HEK293 (cell line): ENCODE results near the gene S100A2.

Source experiments
- BCL11A ChIP-seq: fragments of 450-650 bp; formaldehyde crosslinking; IDR thresholded peaks from 2 replicates; pipeline ENCODE4 v1.5.1; 2016; ENCODE audit warnings: low read depth, missing biosample characterization, missing genetic modification characterization
- EGR2 ChIP-seq: fragments of 450-650 bp; formaldehyde crosslinking; IDR thresholded peaks from 2 replicates; pipeline ENCODE4 v1.5.1; 2016; ENCODE audit warnings: low read depth, missing biosample characterization, missing genetic modification characterization
- GLI4 ChIP-seq: fragments of 450-650 bp; formaldehyde crosslinking; IDR thresholded peaks from 2 replicates; pipeline ENCODE4 v1.5.1; 2016; ENCODE audit warnings: missing biosample characterization, missing genetic modification characterization
- KLF7 ChIP-seq: fragments of 450-650 bp; formaldehyde crosslinking; IDR thresholded peaks from 2 replicates; pipeline ENCODE4 v1.5.1; 2016; ENCODE audit warnings: missing biosample characterization, missing genetic modification characterization, borderline replicate concordance
- MZF1 ChIP-seq: fragments of 450-650 bp; formaldehyde crosslinking; IDR thresholded peaks from 2 replicates; pipeline ENCODE4 v1.5.1; 2017; ENCODE audit warnings: missing biosample characterization, missing genetic modification characterization, borderline replicate concordance
- SP3 ChIP-seq: fragments of 450-650 bp; formaldehyde crosslinking; IDR thresholded peaks from 2 replicates; pipeline ENCODE4 v1.5.1; 2016; ENCODE audit warnings: missing biosample characterization, missing genetic modification characterization
- ZBTB20 ChIP-seq: fragments of 450-650 bp; formaldehyde crosslinking; IDR thresholded peaks from 2 replicates; pipeline ENCODE4 v1.5.1; 2016; ENCODE audit warnings: missing biosample characterization, missing genetic modification characterization
- ZNF184 ChIP-seq: fragments of 450-650 bp; IDR thresholded peaks from 2 replicates; pipeline ENCODE4 v1.5.1; 2018; ENCODE audit warnings: missing biosample characterization, mild to moderate bottlenecking, missing genetic modification characterization
- ZNF19 ChIP-seq: fragments of 450-650 bp; formaldehyde crosslinking; IDR thresholded peaks from 2 replicates; pipeline ENCODE4; 2016; ENCODE audit warnings: missing biosample characterization, missing genetic modification characterization, low read depth
- ZNF248 ChIP-seq: fragments of 450-650 bp; formaldehyde crosslinking; IDR thresholded peaks from 2 replicates; pipeline ENCODE4 v1.5.1; 2017; ENCODE audit warnings: missing biosample characterization, missing genetic modification characterization
- ZNF292 ChIP-seq: fragments of 450-650 bp; formaldehyde crosslinking; IDR thresholded peaks from 2 replicates; pipeline ENCODE4 v1.5.1; 2016; ENCODE audit warnings: low read depth, missing biosample characterization, missing genetic modification characterization, borderline replicate concordance
- ZNF350 ChIP-seq: fragments of 450-650 bp; formaldehyde crosslinking; IDR thresholded peaks from 2 replicates; pipeline ENCODE4 v1.5.0; 2017; ENCODE audit warnings: missing biosample characterization, mild to moderate bottlenecking, missing genetic modification characterization
- ZNF354C ChIP-seq: fragments of 450-650 bp; formaldehyde crosslinking; IDR thresholded peaks from 2 replicates; pipeline ENCODE4 v1.5.1; 2016; ENCODE audit warnings: missing biosample characterization, missing genetic modification characterization, low read depth, borderline replicate concordance
- ZNF521 ChIP-seq: fragments of 450-650 bp; formaldehyde crosslinking; IDR thresholded peaks from 2 replicates; pipeline ENCODE4 v1.5.1; 2017; ENCODE audit warnings: missing biosample characterization, mild to moderate bottlenecking, missing genetic modification characterization
- ZNF530 ChIP-seq: fragments of 450-650 bp; formaldehyde crosslinking; IDR thresholded peaks from 2 replicates; pipeline ENCODE4 v1.5.1; 2016; ENCODE audit warnings: low read depth, missing biosample characterization, missing genetic modification characterization
- ZNF571 ChIP-seq: fragments of 450-650 bp; formaldehyde crosslinking; IDR thresholded peaks from 2 replicates; pipeline ENCODE4 v1.5.0; 2017; ENCODE audit warnings: missing biosample characterization, missing genetic modification characterization
- ZNF610 ChIP-seq: fragments of 450-650 bp; formaldehyde crosslinking; IDR thresholded peaks from 2 replicates; pipeline ENCODE4 v1.5.1; 2016; ENCODE audit warnings: missing biosample characterization, missing genetic modification characterization, borderline replicate concordance
- ZNF624 ChIP-seq: fragments of 450-650 bp; formaldehyde crosslinking; IDR thresholded peaks from 2 replicates; pipeline ENCODE4 v1.5.1; 2017; ENCODE audit warnings: missing biosample characterization, missing genetic modification characterization
- ZNF629 ChIP-seq: fragments of 450-650 bp; formaldehyde crosslinking; IDR thresholded peaks from 2 replicates; pipeline ENCODE4 v1.5.1; 2017; ENCODE audit warnings: missing biosample characterization, missing genetic modification characterization
- ZNF664 ChIP-seq: fragments of 450-650 bp; formaldehyde crosslinking; IDR thresholded peaks from 2 replicates; pipeline ENCODE4 v1.5.1; 2016; ENCODE audit warnings: missing biosample characterization, missing genetic modification characterization
- ZNF837 ChIP-seq: fragments of 450-650 bp; formaldehyde crosslinking; IDR thresholded peaks from 2 replicates; pipeline ENCODE4 v1.5.1; 2016; ENCODE audit warnings: missing biosample characterization, missing genetic modification characterization
- ZNF843 ChIP-seq: fragments of 450-650 bp; formaldehyde crosslinking; IDR thresholded peaks from 2 replicates; pipeline ENCODE4 v1.5.1; 2016; ENCODE audit warnings: missing biosample characterization, missing genetic modification characterization
- TF ChIP-seq, protein P1 (sequence below): fragments of 450-650 bp; formaldehyde crosslinking; IDR thresholded peaks from 2 replicates; pipeline ENCODE4 v1.5.1; 2017; ENCODE audit warnings: missing biosample characterization, missing genetic modification characterization
- TF ChIP-seq, protein P2 (sequence below): fragments of 450-650 bp; formaldehyde crosslinking; IDR thresholded peaks from 2 replicates; pipeline ENCODE4 v1.5.1; 2016; ENCODE audit warnings: missing biosample characterization, missing genetic modification characterization, borderline replicate concordance
- TF ChIP-seq, protein P3 (sequence below): fragments of 450-650 bp; formaldehyde crosslinking; IDR thresholded peaks from 2 replicates; pipeline ENCODE4 v1.5.1; 2017; ENCODE audit warnings: missing biosample characterization, mild to moderate bottlenecking, missing genetic modification characterization, moderate library complexity
- TF ChIP-seq, protein P4 (sequence below): fragments of 450-650 bp; formaldehyde crosslinking; conservative IDR thresholded peaks from 2 replicates; pipeline ENCODE4 v1.5.1; 2016; ENCODE audit warnings: low read depth, missing biosample characterization, missing genetic modification characterization
- TF ChIP-seq, protein P5 (sequence below): fragments of 450-650 bp; formaldehyde crosslinking; IDR thresholded peaks from 2 replicates; pipeline ENCODE4 v1.5.1; 2017; ENCODE audit warnings: missing biosample characterization, missing genetic modification characterization

Gene S100A2

DNA sequence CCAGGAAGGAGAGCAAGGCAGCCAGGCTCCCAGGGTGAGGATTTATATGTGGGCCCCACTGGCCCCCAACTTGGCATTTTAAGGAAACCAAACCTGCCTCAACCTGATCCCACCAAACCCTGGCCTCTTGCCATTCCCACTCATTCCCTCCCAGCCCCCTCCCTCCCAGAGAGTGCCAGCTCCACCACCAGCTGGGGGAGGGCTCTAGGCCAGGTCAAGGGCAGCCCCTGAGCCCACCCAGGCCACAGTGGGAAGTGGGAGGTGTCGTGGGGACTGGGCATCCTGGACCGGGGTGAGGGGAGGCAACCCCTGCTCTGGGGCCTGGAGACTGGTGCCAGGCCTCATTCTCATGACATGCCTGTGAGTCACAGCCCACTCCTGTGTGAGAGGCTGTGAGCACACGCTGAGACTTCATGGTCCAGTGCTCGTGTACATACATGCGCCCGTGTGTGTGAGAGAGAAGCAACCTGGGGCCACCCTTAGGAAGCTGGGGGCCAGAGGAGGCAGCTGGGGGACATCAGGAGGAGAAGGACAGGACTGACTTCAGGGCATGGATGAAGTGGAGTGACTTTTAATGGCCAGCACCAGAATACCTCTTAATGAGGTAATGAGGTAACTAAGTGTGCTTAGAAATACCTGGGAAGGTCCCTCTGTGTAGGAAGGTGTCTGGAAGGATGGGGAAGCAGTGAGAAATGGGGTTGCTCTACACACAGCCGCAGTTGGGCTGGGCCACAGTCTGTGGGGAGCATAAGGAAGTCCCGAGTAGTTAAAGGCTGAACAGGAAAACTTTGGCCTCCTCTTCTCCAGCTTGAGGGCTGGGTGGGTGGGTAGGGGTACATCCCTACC is at the start of gene S100A2 (continued):
- TF ChIP-seq MZF1 (tag by site-specific recombination), result no peak
- TF ChIP-seq ZNF664 (tag by site-specific recombination), result no peak
- no peak for TF ChIP-seq ZNF843 (tag by site-specific recombination)
- no peak for TF ChIP-seq ZNF624 (tag by site-specific recombination)
- TF ChIP-seq ZNF19, result no peak
- no peak for TF ChIP-seq ZNF521 (tag by site-specific recombination)
- TF ChIP-seq GLI4 (tag by site-specific recombination), result no peak
- TF ChIP-seq ZNF354C (tag by site-specific recombination), result no peak
- TF ChIP-seq, protein P1, sequence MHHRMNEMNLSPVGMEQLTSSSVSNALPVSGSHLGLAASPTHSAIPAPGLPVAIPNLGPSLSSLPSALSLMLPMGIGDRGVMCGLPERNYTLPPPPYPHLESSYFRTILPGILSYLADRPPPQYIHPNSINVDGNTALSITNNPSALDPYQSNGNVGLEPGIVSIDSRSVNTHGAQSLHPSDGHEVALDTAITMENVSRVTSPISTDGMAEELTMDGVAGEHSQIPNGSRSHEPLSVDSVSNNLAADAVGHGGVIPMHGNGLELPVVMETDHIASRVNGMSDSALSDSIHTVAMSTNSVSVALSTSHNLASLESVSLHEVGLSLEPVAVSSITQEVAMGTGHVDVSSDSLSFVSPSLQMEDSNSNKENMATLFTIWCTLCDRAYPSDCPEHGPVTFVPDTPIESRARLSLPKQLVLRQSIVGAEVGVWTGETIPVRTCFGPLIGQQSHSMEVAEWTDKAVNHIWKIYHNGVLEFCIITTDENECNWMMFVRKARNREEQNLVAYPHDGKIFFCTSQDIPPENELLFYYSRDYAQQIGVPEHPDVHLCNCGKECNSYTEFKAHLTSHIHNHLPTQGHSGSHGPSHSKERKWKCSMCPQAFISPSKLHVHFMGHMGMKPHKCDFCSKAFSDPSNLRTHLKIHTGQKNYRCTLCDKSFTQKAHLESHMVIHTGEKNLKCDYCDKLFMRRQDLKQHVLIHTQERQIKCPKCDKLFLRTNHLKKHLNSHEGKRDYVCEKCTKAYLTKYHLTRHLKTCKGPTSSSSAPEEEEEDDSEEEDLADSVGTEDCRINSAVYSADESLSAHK (tag by site-specific recombination), result no peak
- TF ChIP-seq, protein P2, sequence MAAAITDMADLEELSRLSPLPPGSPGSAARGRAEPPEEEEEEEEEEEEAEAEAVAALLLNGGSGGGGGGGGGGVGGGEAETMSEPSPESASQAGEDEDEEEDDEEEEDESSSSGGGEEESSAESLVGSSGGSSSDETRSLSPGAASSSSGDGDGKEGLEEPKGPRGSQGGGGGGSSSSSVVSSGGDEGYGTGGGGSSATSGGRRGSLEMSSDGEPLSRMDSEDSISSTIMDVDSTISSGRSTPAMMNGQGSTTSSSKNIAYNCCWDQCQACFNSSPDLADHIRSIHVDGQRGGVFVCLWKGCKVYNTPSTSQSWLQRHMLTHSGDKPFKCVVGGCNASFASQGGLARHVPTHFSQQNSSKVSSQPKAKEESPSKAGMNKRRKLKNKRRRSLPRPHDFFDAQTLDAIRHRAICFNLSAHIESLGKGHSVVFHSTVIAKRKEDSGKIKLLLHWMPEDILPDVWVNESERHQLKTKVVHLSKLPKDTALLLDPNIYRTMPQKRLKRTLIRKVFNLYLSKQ (tag by site-specific recombination), result no peak
- TF ChIP-seq, protein P3, sequence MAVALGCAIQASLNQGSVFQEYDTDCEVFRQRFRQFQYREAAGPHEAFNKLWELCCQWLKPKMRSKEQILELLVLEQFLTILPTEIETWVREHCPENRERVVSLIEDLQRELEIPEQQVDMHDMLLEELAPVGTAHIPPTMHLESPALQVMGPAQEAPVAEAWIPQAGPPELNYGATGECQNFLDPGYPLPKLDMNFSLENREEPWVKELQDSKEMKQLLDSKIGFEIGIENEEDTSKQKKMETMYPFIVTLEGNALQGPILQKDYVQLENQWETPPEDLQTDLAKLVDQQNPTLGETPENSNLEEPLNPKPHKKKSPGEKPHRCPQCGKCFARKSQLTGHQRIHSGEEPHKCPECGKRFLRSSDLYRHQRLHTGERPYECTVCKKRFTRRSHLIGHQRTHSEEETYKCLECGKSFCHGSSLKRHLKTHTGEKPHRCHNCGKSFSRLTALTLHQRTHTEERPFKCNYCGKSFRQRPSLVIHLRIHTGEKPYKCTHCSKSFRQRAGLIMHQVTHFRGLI (tag by site-specific recombination), result no peak
- TF ChIP-seq ZNF629, result peak; percentile 52; the same call in 1 of the 2 replicates
- TF ChIP-seq ZNF610 (tag by site-specific recombination), result no peak
- TF ChIP-seq ZNF530 (tag by site-specific recombination), result no peak
- no peak for TF ChIP-seq ZNF837 (tag by site-specific recombination)
- no peak for TF ChIP-seq BCL11A (tag by site-specific recombination)
- no peak for TF ChIP-seq ZNF350
- TF ChIP-seq SP3 (tag by site-specific recombination), result peak; percentile 66
- TF ChIP-seq KLF7, result no peak
- TF ChIP-seq ZNF292 (tag by site-specific recombination), result no peak
- TF ChIP-seq ZNF248 (tag by site-specific recombination), result no peak
- no peak for TF ChIP-seq ZNF184 (tag by site-specific recombination)
- TF ChIP-seq, protein P4, sequence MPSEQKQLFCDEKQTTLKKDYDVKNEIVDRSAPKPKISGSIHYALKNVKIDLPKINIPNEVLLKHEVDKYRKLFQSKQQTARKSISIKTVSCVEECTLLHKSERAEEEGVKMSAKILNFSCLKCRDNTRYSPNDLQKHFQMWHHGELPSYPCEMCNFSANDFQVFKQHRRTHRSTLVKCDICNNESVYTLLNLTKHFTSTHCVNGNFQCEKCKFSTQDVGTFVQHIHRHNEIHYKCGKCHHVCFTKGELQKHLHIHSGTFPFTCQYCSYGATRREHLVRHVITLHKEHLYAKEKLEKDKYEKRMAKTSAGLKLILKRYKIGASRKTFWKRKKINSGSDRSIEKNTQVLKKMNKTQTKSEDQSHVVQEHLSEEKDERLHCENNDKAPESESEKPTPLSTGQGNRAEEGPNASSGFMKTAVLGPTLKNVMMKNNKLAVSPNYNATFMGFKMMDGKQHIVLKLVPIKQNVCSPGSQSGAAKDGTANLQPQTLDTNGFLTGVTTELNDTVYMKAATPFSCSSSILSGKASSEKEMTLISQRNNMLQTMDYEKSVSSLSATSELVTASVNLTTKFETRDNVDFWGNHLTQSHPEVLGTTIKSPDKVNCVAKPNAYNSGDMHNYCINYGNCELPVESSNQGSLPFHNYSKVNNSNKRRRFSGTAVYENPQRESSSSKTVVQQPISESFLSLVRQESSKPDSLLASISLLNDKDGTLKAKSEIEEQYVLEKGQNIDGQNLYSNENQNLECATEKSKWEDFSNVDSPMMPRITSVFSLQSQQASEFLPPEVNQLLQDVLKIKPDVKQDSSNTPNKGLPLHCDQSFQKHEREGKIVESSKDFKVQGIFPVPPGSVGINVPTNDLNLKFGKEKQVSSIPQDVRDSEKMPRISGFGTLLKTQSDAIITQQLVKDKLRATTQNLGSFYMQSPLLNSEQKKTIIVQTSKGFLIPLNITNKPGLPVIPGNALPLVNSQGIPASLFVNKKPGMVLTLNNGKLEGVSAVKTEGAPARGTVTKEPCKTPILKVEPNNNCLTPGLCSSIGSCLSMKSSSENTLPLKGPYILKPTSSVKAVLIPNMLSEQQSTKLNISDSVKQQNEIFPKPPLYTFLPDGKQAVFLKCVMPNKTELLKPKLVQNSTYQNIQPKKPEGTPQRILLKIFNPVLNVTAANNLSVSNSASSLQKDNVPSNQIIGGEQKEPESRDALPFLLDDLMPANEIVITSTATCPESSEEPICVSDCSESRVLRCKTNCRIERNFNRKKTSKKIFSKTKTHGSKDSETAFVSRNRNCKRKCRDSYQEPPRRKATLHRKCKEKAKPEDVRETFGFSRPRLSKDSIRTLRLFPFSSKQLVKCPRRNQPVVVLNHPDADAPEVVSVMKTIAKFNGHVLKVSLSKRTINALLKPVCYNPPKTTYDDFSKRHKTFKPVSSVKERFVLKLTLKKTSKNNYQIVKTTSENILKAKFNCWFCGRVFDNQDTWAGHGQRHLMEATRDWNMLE (tag by site-specific recombination), result no peak
- TF ChIP-seq, protein P5, sequence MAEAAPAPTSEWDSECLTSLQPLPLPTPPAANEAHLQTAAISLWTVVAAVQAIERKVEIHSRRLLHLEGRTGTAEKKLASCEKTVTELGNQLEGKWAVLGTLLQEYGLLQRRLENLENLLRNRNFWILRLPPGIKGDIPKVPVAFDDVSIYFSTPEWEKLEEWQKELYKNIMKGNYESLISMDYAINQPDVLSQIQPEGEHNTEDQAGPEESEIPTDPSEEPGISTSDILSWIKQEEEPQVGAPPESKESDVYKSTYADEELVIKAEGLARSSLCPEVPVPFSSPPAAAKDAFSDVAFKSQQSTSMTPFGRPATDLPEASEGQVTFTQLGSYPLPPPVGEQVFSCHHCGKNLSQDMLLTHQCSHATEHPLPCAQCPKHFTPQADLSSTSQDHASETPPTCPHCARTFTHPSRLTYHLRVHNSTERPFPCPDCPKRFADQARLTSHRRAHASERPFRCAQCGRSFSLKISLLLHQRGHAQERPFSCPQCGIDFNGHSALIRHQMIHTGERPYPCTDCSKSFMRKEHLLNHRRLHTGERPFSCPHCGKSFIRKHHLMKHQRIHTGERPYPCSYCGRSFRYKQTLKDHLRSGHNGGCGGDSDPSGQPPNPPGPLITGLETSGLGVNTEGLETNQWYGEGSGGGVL (tag by site-specific recombination), result peak; percentile 88
- peak; percentile 32 for TF ChIP-seq ZBTB20 (tag by site-specific recombination)
- TF ChIP-seq EGR2, result peak; percentile 28; the same call in 1 of the 2 replicates
- TF ChIP-seq ZNF571 (tag by site-specific recombination), result no peak
- TF ChIP-seq, all 188 proteins: peak for 26
